HG02588 (cell line): ENCODE data around the gene SLC35C1.
"Not testable (repeated sequence)": the region's sequence is repeated elsewhere in the genome, so short reads cannot be mapped to it uniquely, and the experiment has no call there.

ENCODE experiments used
- ATAC-seq: cut with Tn5 transposase; IDR thresholded peaks from one replicate; pipeline ENCODE4 v1.9.1; 2021; ENCODE audit warnings: mild to moderate bottlenecking, moderate library complexity; ENCODE audit not compliant: unreplicated experiment

The SLC35C1 gene

GRCh38 chr11:45809456-45810395 lies 4.8 kb downstream of the SLC35C1 start:
- ATAC-seq, result no peak

GRCh38 chr11:45810431-45811108 lies 5.6 kb downstream of the SLC35C1 start:
- ATAC-seq, result no peak

- ATAC-seq, result no peak
These were observed 6.1 kb downstream of the SLC35C1 start for GRCh38 chr11:45811109-45811435.

GRCh38 chr11:45811571-45812290 lies 6.8 kb downstream of the SLC35C1 start:
- no peak for ATAC-seq

- ATAC-seq, result no peak
These were observed 7.9 kb downstream of the SLC35C1 start for GRCh38 chr11:45812581-45813548.

- no peak for ATAC-seq
These were observed 10.8 kb downstream of the SLC35C1 start for GRCh38 chr11:45815747-45816146.

- no peak for ATAC-seq
These were observed 11.7 kb downstream of the SLC35C1 start for GRCh38 chr11:45816614-45817013.

- ATAC-seq, result peak; percentile 70
These were observed 12.2 kb downstream of the SLC35C1 start for GRCh38 chr11:45817191-45817590.

- no peak for ATAC-seq
These were observed 14.1 kb downstream of the SLC35C1 start for GRCh38 chr11:45818961-45819605.

GRCh38 chr11:45820211-45820857 lies 15.4 kb downstream of the SLC35C1 start:
- ATAC-seq, result no peak

- not testable (repeated sequence) for ATAC-seq
These were observed 21.5 kb downstream of the SLC35C1 start for GRCh38 chr11:45826492-45826891.

- no peak for ATAC-seq
These were observed 22.2 kb downstream of the SLC35C1 start for GRCh38 chr11:45827123-45827522.

GRCh38 chr11:45828996-45829395 lies 24.0 kb downstream of the SLC35C1 start:
- no peak for ATAC-seq

GRCh38 chr11:45830596-45830995 lies 25.6 kb downstream of the SLC35C1 start:
- ATAC-seq, result no peak

- no peak for ATAC-seq
These were observed 28.0 kb downstream of the SLC35C1 start for GRCh38 chr11:45832811-45833441.

GRCh38 chr11:45833761-45834160 lies 28.8 kb downstream of the SLC35C1 start:
- ATAC-seq, result no peak

- no peak for ATAC-seq
These were observed 29.4 kb downstream of the SLC35C1 start for GRCh38 chr11:45834298-45834756.

- no peak for ATAC-seq
These were observed 34.3 kb downstream of the SLC35C1 start for GRCh38 chr11:45839204-45839603.

GRCh38 chr11:45840251-45840650 lies 35.3 kb downstream of the SLC35C1 start:
- not testable (repeated sequence) for ATAC-seq
